Measurements from ENCODE around the gene TMCO4.
"Not testable (repeated sequence)": the region's sequence is repeated elsewhere in the genome, so short reads cannot be mapped to it uniquely, and the experiment has no call there.

Gene TMCO4

DNA sequence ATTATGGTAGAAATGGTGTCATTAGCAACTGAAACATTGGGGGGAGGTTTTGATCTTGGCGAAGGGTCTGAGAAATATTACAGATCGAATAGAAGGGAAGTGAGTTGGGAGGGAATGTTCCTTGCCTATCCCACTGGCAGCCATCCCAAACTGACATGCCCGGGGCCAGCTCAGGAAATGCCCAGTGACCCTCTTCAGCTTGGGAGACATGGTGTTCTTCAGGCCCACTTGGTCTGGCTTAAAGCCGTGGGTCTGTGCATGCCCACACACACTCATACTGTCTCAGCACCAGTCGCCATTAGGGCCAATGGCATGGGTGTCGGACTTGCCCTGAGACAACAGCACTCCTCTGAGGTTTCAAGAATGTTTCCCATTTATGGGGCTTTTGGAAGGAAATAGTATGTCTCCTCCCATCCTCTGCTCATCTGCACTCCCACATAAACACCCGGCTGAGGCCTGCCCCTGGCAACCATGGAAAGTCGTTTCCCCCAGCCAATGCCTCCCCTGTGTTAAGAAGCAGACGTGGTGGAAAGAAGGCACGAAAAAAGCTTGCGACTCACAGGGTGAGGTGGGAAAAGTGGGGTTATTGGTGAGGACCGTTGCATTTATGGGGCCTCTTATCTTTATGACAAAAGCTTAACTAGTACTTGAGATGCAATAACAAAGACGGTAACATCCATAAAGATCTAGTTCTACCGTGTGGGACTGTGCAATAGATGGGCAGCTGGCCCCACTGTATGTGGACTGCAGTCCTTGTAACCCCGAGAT lies 13.3 kb upstream of the TMCO4 start:
- no peak for DNase-seq

DNA sequence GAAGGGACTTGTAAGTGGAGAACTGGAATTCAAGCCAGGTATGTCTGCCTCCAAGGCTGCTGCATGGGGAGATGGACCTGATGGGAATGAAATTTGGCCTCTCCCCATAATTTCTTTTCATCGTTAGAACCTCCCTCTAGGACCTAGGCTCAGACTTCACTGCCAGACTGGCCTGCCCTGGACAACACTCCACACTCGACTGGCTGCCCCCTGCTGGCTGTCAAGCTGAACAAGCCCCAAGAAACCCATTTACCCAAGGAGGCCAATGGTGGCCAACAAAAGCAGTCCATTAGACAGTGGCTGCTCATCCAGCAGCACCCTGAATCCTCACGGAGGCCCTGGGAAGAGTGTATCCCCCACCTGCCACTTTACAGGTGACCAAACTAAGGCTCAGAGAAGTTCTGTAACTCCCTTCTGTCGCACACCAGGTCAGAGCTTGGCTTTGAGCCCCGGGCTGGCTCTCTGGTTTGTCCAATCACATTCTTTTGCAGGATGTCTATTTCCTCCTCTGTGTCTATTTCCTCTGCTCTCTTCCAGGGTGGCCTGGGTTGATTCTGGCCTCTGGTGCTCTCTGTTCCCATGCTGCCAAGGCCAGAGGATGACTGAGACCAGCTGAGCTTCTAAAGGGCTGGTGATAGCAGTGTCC lies 11.6 kb upstream of the TMCO4 start:
- peak; percentile 35 for DNase-seq

- DNase-seq = no peak
Observed at GRCh38 chr1:19809044-19809750, 9.5 kb upstream of the TMCO4 start.

- no peak for DNase-seq
Observed at GRCh38 chr1:19808351-19808750, 8.6 kb upstream of the TMCO4 start.

GRCh38 chr1:19804831-19805251 lies 5.1 kb upstream of the TMCO4 start:
- DNase-seq = no peak

DNA sequence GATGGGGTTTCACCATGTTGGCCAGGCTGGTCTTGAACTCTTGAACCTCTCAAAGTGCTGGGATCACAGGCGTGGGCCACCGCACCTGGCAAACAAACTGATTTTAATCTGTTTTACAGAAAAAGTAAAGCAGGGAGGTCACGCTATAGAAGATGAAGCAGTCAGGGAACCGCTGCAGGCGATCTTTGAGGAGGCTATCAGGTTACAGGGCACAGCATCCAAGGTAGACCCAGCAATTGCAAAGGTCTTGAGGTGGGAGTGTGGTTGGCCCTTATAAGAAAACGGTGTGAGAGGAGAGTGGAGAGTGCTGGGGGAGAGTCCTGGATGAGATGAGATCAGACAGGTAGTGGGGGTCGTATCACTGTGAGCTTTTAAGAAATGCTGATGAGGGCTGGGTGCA lies 2.6 kb upstream of the TMCO4 start:
- no peak for DNase-seq

DNA sequence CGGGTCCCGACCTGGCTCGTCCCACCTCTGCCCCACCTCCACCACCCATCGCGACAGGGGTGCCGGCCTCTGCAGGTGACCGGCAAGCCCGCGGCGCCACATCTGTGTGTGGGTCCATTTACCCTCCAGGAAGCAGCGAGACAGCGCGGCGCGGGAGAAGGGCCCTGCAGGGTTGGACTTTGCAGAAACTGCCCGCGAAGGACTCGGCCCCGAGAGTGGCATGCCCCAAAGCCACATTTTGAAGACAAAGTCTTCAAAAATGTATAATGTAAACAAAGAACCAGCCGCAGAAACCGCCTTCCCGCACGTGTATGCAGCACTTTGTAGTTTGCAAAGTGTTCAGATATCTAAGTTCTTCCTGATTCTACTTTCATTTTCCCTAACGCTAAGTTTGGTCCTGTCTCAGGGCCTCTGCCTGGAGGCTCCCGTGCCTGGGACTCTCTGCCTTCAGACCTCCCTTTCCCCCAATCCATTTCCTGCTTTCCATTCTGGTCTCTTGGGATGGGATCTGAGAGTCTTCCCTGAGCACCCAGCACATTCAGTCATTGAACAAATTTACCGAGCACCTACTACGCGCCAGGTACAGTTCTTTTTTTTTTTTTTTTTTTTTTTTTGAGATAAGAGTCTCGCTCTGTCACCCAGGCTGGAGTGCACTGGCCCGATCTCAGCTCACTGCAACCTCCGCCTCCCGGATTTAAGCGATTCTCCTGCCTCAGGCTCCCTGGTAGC lies 524 bp upstream of the TMCO4 start:
- DNase-seq = peak; percentile 19

GRCh38 chr1:19798486-19799229 lies 1.1 kb downstream of the TMCO4 start:
- DNase-seq = no peak

DNA sequence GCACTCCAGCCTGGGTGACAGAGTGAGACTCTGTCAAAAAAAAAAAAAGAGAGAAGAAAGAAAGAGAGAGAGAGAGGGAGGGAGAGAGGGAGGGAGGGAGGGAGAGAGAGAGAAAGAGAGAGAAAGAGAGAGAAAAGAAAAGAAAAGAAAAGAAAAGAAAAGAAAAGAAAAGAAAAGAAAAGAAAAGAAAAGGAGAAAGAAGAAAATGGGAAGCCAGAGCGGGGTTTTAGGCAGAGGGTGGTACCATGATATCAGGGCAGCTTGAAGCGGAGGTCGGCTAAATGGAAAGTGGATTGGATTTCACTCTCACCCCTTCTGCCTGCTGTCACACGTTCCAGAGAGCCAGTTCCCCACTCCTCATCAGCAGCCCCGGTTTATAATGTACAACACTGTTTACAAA lies 1.9 kb downstream of the TMCO4 start:
- no peak for DNase-seq

GRCh38 chr1:19794583-19794982 lies 5.1 kb downstream of the TMCO4 start:
- no peak for DNase-seq

DNA sequence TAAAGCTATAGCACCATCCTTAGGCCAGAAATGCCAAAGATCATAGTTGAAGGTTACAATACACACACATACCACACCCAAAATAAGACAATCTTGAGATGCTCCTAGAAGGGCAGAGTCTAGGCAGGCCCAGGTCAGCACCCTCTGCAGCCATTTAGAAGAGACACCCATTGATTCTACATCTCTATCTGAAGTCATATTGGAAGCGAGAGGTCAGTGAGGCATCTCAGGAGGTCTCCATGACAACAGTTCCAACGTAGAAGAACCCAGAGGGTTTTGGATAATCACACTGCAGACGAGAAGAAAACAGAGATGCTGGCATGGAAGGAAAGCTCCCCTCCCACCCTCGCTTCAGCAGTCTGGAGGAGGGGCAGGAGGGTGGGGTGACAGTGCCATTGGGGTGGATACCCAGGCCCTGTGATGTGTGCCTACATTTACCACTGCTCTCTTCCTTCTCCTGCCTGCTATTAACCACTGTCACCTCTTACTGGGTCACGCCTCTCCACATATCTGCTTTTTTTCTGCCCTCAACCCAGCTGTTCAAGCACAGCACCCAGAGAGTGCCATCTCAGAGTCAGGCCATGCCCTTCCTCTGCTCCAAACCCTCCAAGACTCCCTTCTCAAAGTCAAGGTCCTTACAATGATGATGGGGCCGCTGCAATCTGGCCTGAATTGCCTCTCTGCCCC lies 6.2 kb downstream of the TMCO4 start:
- DNase-seq = no peak

GRCh38 chr1:19792237-19793002 lies 7.3 kb downstream of the TMCO4 start:
- DNase-seq = no peak

GRCh38 chr1:19790061-19790975 lies 9.4 kb downstream of the TMCO4 start:
- not testable (repeated sequence) for DNase-seq

DNA sequence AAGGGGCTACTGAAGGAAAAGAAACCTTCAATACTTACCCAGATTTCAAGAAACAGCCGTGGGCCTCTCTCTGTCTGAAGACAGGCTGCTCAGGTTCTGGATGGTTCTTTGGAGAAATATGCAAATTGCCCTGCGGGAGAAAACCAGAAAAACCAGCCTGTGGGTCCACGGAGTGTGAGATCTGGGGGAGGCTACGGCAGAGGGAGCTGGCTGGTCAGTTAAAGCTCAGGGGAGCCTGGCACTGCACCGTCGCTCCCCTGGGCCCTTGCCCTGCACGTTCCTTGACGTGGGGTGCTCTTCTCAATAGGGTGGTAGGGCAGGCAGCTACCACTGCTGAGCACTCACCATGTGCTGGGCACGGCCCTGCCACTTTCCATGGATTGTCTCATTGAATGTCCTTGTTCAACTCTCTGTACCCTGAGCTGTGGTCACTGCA lies 12.7 kb downstream of the TMCO4 start:
- DNase-seq = no peak

DNA sequence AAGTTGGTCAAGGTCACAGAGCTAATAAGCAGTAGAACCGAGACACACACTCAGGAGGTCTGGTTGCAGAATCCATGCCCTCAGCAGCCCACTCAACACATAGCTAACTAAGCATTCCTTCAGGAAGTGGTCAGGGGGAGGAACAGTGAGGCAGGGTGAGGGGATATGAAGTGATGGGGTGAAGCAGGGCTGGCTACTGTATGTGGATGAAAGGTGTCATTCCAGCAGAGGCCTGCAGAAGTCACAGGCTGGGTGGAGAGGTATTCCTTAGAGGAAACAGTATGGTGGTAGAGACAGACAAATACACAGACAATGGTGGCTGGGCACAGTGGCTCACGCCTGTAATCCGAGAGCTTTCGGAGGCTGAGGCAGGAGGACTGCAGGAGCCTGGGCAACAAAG lies 14.1 kb downstream of the TMCO4 start:
- DNase-seq = no peak

DNA sequence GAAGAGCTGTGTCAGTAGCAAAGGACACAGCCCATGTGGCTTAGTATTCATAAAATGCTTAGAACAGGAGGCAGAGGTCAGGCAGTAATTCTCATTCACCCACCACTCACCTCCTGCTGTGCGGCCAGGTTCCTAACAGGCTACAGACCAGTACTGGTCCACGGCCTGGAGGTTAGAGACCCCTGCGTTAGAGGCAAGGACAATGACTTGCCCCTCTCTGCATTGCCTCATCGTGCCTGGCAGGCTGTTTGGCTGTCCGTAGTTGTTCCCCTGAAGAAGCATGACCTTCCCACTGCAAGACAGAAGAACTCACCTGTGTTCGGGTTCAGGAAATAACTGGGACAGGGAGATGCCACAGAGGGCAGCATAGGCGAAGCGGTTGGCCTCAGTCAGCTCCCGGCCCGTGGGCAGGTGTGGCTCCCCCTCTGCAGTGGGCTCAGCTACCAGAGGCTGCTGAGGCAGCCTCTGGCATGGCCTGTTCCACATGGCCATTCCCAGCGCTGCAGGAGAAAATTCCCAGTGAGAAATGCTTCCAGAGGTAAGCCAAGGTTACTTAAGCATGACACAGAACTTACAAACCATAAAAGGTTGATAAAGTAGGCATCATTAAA lies 19.3 kb downstream of the TMCO4 start:
- DNase-seq = no peak

GRCh38 chr1:19776933-19777332 lies 22.8 kb downstream of the TMCO4 start:
- DNase-seq = no peak

- DNase-seq = no peak
Observed at GRCh38 chr1:19776287-19776686, 23.4 kb downstream of the TMCO4 start.

DNA sequence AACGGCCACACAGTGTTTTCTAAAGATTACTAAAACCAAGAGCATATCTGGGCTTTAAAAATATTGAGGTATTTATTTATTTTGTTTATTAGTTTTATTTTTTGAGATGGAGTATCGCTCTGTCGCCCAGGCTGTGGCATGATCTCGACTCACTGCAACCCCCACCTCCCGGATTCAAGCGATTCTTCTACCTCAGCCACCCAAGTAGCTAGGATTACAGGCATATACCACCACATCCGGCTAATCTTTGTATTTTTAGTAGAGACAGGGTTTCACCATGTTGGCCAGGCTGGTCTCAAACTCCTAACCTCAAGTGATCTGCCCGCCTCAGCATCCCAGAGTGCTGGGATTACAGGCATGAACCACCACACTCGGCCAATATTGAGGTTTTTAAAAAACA lies 23.9 kb downstream of the TMCO4 start:
- DNase-seq = no peak

DNA sequence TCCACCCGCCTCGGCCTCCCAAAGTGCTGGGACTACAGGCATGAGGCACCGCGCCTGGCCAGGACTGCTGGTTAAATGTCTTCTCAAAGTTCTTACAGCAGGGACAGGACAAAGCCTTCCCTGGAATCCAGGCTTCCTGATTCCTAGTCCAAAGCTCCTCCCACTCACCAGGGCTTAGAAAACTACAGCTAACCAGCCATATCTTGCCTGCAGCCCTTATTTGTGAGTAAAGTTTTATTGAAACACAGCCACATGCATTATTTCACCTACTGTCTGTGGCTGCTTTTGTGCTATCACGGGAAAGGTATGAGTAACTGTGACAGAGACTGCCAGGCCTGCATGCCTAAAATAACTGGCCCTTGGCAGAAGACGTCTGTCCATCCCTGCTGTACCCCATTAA lies 24.4 kb downstream of the TMCO4 start:
- DNase-seq = no peak

All from activated CD4-positive, alpha-beta T cell treated with anti-CD3 and anti-CD28 coated beads, Interleukin-2, amount 50 U/mL, for 1 hour (primary cell).